ENCODE measurements around the gene ATXN1. TPM values are rescaled to one million over a fixed set of nuclear protein-coding genes. Genes with fewer than 3 reads are reported as not detected.

ATXN1 gene
- total and polyA plus RNA-seq, 2 of the 8 experiments (the other 6 are each of a cell fraction or from before 2014, with no cell fraction given) = 1.6 to 4.0 TPM

- TF ChIP-seq TCF12 (IDR thresholded peaks at IDR 0.05; ENCODE audit: low read depth, low read length) (no peak), SP1 (IDR thresholded peaks at IDR 0.05; ENCODE audit: low read depth, low read length) (no peak), MAX (IDR thresholded peaks at IDR 0.05) (no peak), SIRT6 (IDR thresholded peaks at IDR 0.05; ENCODE audit: low read length) (no peak), SIX5 (IDR thresholded peaks at IDR 0.05; ENCODE audit: low read depth, low read length) (no peak), BACH1 (IDR thresholded peaks at IDR 0.05; ENCODE audit: low read length) (no peak), JUN (IDR thresholded peaks at IDR 0.05; ENCODE audit: low read depth, low read length) (no peak)
Observed at GRCh38 chr6:16267428-16268263, 493.6 kb downstream of the ATXN1 start (continued).
